HG03457 (cell line): ENCODE measurements around the gene BMP8A.
"Not testable (repeated sequence)": the region's sequence is repeated elsewhere in the genome, so short reads cannot be mapped to it uniquely, and the experiment has no call there.

Source experiments
- ATAC-seq: cut with Tn5 transposase; IDR thresholded peaks from one replicate; pipeline ENCODE4 v1.9.1; 2021; ENCODE audit warnings: moderate number of reproducible peaks; ENCODE audit not compliant: unreplicated experiment

The BMP8A gene

DNA sequence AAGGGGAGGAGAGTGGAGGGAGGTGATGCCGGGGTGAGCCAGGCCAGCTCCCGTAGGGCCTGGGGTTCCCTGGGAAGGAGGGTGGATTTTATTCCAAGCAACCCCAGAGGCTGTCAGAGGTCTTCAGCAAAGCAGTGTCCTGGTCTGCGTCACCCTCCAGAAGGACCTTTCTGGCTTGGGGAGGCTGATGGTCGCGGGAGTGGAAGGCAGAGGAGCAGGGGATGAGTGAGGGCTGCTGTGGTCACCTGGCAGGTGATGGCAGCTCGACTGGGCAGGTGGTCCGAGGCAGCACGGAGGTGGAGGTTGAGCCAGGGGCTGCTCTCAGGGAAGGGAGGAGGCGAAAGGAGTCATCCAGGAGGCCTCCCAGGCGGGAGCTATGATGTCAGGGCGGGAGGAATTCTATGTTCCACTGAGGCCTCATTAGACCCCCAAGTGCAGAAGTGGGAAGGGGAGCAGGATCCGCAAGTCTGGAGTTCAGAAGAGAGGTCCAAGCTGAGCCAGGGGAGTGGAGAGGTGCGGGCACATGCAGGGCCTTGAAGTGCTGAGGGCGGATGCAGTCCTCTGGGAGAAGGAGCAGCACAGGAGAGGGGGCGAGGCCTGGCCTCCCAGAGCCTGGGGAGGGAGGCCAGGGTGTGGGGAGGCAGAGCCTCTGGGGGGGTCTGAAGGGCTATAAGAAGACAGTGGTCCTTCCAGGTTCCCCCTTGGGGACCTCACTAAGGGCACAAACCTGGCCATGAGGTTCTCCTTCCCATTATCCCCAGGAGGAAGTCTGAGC lies 33.3 kb downstream of the BMP8A start:
- ATAC-seq = no peak

DNA sequence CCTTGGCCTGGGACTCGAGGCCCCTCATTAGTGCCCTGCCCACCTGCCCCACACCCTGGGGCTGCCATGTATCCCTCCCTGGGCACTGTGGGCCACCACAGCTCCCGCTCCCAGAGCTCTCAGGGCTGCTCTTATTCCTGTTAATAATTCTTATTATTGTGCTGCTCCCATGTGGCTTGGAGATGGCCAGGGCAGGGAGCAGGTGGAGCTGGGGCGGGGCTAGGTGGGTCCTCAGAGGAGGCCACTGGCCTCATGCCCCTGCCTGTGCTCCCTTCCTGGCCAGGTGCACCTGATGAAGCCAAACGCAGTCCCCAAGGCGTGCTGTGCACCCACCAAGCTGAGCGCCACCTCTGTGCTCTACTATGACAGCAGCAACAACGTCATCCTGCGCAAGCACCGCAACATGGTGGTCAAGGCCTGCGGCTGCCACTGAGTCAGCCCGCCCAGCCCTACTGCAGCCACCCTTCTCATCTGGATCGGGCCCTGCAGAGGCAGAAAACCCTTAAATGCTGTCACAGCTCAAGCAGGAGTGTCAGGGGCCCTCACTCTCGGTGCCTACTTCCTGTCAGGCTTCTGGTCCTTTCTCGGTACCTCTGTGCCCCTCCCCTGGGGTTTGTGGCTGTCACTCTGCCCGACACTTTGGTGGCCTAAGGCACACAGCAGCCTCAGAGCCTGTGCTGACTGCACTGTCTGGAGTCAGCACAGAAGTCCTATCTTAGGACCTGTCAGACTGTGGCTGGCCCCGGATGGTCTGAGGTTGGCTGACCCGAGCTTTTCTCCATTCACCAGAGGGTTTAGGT lies 34.1 kb downstream of the BMP8A start:
- peak; percentile 87 for ATAC-seq

DNA sequence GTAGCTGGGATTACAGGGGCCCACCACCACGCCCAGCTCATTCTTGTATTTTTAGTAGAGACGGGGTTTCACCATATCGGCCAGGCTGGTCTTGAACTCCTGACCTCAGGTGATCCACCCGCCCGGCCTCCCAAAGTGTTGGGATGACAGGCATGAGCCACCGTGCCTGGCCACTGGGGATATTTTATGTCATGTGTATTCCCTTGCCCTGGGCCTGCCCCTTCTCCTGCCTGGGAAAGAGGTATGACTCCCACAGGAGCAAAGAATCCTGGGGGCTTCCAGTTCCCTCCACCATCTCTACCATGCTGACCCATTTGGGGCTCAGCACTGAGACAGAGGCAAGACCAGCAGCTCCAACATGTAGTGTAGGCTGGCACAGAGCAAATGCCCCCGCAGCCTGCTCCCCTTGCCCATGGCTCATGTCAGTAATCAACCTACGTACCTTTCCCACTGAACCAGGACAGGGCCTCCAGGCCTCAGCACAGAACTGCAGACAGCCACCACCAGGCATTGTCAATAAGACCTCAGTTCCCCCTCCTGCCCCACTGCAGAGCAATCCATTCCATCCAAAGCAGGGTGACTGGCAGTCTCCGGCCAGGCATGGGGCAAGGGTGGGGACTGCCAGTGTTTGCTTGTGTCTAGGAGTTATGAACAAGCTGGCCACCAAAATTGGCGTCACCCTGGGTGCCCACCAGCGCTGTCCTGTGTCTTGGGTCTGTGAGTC lies 35.2 kb downstream of the BMP8A start:
- no peak for ATAC-seq

DNA sequence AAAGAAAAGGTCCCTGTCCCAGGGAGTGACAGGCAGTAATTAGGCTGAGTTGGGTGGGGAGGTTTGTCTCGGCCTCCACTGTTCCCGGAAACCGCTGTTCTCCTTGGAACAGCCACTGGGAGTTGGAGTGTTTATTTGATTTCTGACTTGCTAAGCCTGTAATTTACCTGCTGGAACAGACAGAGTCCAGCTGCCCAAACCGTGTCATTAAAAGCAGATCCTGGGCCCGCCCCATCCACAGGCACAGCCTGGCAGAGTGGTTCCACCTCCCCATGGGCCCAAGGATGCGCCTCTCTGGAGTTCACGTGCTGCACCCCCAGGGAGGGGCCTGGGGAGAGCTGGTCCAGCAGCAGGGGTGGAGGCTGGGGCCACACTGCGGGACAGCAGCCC lies 35.7 kb downstream of the BMP8A start:
- ATAC-seq = not testable (repeated sequence)

DNA sequence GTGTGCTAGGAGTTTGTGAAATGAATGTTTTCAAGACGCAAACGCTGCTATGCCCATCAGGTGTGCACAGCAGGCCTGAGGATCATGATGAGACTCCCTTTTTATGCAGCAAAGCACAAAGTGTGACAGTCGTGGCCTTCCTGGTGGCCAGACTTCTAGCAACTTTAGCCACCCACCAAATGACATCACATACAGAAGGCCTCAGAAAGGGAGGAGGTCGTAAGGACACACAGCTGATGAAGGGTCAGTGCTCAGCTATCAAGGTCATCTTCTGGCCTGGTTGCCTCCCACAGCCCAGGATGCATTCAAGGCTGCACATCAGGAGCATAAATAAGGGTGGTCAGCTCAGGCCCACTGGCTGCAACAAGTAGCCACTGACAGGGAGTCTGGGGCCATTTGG lies 36.6 kb downstream of the BMP8A start:
- ATAC-seq = no peak

DNA sequence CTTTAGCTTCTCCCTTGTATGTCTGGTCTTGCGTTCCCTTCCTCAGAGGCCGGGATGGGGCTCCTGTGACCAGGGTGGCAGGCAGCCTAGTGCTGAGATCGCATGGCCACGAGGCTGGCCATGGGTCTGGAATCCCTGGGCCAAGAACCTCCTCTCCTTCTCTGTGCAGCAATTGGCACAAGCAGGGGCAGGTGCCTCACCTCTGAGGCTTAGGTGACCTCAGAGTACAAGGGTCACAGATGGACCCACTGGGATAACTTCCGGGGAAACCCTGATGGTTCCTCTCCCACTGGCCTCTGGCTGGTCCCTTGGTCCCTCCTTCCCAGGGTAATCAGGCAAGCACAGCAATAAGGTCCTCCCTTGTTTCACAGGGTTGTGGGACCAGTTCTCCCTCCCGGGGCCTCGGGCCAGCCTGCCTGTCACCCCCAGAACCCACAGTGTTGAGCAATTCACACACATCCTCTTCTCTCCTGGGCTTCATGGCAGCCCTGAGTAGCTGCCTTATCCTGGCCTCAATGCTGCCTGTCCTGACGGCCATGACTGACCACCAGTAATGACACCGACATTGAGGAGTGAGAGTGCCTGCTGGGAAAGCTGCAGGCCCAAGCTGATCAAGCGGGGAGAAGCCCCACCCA lies 38.6 kb downstream of the BMP8A start:
- no peak for ATAC-seq

DNA sequence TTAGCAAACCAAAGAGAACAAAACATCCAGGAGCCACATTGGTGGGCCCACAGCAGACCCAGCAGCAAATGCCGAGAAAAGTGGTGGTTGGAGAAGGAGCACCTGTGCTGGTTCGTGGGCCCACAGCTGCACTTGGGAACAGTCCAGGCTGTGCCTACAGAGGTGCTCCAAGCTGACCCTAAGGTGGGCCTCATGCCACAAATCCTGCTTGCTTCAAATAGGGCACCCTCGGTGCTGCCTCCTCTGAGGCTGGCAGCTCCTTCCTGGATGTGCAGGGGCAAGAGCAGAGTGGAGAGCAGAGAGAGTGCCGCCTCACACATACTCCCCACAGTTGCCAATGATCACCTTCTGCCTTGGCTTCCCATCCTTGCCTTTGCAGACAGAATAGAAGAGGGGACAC lies 40.1 kb downstream of the BMP8A start:
- no peak for ATAC-seq

DNA sequence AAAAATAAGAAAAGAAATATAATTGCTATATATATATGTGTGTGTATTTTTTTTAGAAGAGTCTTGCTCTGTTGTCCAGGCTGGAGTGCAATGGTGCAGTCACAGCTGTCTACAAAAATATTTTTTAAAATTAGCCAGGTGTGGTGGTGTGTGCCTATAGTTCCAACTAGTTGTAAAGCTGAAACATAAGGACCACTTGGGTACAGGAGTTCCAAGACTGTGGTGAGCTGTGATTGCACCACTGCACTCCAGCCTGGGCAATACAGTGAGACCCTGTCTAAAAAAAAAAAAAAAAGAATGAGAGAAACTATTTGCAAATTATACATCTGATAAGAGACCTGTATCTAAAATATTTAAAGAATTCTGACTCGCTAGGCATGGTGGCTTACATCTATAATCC lies 42.0 kb downstream of the BMP8A start:
- ATAC-seq = no peak

DNA sequence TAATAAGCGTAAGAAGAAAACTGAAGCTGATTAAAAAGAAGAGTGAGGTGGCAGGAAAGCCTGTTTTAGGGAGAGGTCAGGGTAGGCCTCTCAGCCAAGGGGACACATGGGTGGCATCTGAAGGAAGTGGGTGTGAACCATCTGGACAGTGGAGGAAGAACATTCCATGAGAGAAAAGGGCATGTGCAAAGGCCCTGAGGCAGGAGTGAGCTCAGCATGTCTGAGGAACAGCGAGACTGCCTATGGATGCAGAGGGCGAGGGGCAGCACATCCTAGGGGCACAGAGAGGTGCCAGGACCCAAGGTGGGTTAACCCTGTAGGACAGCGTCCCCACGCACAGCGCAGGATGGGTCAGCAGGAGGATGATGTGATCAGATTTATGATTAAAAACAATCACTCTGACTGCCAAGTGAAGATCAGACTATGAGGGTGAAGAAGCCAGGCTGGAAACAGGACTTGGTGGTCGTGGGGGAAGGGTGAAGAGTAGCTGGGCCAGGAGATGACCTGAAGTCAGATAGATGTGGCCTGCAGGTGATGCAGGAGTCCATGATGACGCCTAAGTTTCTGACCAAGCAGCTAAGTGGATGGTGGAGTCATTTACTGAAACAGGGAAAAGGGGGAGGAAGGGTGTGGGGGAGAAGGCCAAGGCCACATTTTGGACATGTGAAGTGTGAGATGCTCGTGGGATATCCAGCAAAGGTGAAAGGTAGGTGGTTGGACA lies 47.3 kb downstream of the BMP8A start:
- no peak for ATAC-seq

DNA sequence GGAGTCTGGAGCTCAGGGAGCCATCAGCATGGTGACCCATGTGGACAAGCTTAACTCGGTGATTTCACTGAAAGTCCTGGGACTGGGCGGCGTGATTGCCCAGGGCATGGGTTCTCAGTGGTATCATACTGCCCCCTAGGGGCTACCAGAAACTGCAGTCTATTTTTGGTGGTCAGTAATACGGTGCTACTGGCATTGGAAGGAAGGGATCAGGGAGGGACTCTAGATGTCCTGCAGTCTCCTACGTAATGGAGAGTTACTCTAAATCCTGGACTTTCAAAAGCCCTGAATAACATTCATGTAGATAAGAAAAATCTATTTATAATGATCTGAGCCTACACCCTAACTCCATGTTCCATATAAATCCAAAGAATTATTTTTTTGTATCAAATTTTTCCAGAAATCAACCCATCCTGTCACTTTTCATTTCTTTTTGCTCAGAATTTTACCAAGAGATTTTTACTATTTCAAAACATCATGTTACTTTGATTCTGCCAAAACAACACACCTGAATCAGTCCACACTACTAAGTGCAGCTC lies 47.9 kb downstream of the BMP8A start:
- no peak for ATAC-seq

DNA sequence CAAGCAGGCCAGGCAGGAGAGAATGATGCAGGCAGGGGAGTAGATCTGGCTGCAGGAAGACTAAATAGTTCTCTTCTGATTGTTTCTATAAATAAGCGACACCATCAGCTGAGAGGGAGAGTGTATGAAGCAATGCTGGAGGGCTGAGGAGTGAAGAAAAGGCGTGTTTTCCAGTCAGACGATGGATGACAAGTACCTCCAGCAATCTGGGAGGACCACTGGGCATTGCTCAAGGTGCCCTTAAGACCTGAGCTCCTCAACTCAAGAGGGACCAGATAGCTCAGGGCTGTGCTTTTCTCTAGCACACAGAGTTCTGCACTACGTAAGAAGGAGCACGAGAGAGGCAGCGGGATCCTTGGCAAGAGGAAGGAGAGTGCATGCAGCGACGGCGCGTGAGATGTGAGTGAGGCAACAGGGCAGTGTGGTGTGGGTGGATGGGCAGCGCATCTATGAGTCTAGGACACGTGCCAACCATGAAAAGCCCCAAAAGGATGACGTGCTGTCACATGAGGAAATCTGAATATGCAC lies 49.1 kb downstream of the BMP8A start:
- ATAC-seq = no peak

DNA sequence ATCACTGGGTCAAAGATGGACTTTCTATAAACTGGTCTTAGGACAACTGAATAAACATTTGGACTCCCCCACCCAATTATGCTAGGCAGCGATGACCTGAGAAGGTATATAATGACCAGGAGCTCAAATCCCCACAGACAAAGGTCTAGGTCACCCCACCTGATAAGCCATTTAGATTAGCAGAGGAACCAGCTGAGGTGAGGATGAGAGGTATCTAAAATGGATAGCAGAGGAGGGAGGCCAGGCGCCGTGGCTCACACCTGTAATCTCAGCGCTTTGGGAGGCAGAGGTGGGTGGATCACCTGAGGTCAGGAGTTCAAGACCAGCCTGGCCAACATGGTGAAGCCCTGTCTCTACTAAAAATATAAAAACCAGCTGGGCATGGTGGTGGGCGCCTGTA lies 51.5 kb downstream of the BMP8A start:
- no peak for ATAC-seq

DNA sequence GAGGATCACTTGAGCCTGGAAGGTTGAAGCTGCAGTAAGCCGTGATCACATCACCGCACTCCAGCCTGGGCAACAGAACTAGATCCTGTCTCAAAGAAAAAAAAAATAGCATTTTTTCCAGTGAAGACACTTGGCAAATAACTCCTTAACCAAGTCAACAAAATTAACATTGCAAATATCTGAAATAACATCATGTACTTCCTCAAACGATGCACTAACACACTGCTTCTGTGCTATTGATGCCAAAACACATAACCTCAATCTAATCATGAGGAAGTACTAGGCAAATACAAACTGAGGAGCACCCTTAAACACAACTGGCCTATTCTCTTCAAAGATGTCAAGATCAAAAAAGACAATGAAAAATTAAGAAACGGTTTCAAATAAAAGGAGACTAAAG lies 52.9 kb downstream of the BMP8A start:
- no peak for ATAC-seq

DNA sequence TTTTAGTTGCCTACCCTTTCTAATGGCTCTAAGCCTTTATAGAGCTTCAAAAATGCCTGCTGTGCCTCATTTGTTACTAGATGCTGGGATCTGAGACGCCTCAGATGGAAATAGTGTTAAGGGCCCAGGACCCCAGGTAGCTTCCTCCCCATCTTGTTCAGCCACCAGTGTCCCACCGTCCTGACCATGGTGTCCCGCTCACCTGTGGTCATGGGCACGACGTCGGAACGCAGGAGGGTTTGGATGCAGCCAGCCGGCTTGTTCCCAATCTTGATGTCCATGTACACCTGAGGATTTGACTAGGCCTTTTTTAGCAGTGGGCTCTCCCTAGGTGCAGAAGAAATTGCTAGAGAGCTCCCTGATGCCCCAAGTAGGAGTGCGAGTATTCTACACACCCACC lies 54.1 kb downstream of the BMP8A start:
- ATAC-seq = no peak

DNA sequence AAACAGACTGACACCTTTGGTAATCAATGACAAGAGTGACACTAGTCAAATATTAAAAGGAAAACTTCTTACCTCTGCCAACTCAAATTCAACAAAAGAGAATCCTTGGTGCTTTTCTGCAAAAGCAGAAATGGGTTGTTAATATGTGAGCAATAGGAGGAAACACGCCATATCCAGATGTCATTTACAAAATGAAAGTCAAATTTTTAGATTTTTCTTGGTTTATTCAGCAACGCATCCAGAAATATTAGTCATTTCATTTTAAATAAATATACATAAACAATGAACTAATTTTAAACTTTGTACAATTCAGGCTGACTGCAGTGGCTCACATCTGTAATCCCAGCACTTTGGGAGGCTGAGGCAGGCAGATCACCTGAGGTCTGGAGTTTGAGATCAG lies 62.8 kb downstream of the BMP8A start:
- no peak for ATAC-seq

DNA sequence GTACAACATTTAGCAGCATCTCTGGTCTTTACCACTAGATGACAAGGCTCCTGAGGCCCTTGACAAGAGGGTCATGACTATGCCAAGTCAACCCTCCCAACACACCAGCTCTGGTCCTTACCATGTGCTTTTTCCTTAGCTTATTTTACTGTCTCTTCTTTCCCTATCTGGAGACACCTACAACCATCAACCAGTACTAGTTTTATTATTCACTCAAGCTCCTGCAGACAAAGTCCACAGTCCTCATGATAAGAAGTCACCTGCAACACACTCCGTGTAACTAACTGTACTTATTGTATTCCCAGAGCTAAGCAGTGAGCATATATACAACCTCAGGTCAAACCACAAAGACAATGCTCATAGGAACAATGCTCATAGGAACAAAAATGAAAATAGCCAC lies 69.8 kb downstream of the BMP8A start:
- ATAC-seq = no peak

DNA sequence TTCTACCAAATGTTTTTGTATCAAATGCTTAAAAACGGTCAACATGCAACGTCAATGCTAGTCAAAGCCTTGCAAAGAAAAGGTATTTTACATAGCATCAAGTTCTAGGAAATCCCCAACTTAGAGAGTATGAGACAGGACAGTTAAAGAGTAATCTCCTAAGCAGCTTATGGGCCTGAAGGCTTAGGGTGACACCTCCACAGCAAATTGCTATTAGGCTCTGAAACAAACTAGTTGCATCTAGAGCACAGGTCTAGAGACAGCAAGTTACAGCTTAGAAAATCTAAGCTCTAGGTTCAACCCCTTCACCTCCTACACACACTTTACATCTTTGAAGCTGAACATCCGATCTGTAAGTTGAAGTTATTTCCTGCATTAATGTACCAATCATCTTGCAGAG lies 71.5 kb downstream of the BMP8A start:
- ATAC-seq = no peak

DNA sequence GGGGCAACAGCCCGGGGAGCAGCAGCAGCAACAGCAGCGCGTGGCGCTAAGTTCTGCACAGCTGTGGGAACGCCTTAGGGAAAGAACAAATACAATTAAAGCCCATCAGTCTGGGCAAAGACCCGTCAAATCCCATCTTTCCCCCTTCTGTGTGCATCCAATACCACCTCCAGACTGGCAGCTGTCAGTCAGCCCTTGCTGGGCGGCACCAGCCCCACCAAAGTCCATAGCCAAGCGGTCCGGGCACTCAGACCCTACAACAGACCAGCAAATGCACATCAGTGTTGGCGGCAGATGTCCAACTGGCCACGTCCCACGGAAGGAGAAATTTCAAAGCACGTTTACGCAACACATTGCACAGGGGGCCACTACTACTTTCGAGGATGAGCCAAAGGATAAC lies 72.2 kb downstream of the BMP8A start:
- ATAC-seq = no peak

DNA sequence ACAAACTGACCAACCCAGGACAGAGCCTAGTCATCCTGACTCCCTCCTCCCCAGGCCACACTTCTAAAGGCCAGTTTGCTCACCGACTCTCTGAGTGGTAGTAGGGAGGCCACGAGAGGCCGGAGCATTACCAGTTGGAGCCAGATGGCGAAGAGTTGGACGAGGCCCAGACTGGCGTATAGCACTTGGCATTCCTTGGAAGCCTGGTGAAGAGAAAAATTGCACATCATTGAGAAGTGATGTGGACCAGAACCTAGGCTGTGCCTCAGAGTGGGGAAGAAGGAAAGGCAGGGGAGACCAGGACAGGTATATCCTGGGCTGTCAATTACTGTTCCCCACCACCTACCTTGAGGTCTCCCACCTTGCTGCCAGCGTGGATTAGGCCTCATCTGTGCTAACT lies 72.9 kb downstream of the BMP8A start:
- ATAC-seq = no peak

DNA sequence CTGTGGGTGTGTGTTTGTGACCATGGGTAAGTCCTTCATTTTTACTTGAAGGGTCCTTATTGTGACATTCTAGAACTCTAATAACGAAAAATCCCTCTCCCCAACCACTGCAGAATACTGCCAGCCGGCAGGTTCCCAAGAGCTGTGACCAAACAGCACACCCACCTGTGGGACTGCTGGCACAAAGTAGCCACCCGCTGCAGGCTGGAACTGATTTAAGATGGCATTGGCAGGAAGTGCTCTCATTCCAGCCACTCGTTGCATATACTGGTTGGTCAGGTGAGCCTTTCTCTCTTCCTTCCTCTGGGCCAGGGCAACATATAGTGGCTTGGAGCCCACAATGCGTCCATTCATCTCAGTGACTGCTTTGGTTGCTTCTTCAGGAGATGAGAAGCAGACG lies 73.5 kb downstream of the BMP8A start:
- no peak for ATAC-seq
